Brain microvascular endothelial cell (primary cell): ENCODE measurements around the gene PON1.

Experiments used
- DNase-seq: peaks from one replicate; pipeline ENCODE4 v3.0.0-alpha.2; 2020
- H3K27ac ChIP-seq: fragments of 250-450 bp; sonication (Bioruptor Pico); 2 replicates; pipeline ENCODE4 v1.5.1; 2020; ENCODE audit warnings: mild to moderate bottlenecking, moderate library complexity
- H3K27me3 ChIP-seq: fragments of 250-450 bp; sonication (Bioruptor Pico); replicated peaks from 2 replicates; pipeline ENCODE4 v1.5.1; 2020; ENCODE audit warnings: mild to moderate bottlenecking
- H3K36me3 ChIP-seq: fragments of 250-450 bp; sonication (Bioruptor Pico); replicated peaks from 2 replicates; pipeline ENCODE4 v1.5.1; 2020; ENCODE audit warnings: mild to moderate bottlenecking
- H3K4me3 ChIP-seq: 2 replicates; pipeline ENCODE4 v1.5.1; 2011; ENCODE audit warnings: low read depth, mild to moderate bottlenecking, control low read depth, low read length, moderate library complexity
- CTCF ChIP-seq: IDR thresholded peaks from 2 replicates; pipeline ENCODE4 v1.5.1; 2011; ENCODE audit warnings: low read depth, mild to moderate bottlenecking, moderate library complexity, low read length, control low read depth, inconsistent platforms; ENCODE audit errors: missing control alignments
- in situ Hi-C: cut with HindIII; loops from 2 replicates; pipeline ENCODE4 v1.10.0; 2017; ENCODE audit warnings: low sequenced_read_pairs, low pct_ligation_motif_present

The PON1 gene

GRCh38 chr7:95322396-95322795 is 1.9 kb downstream of the PON1 start:
- Histone ChIP-seq H3K36me3 (no peaks in the 10 kb centered on the region), H3K4me3 (no peak overlapping the region), H3K27me3 (no peaks in the 10 kb centered on the region), H3K27ac (no peak overlapping the region)
- no peak for TF ChIP-seq CTCF
- DNase-seq: peak; percentile 10
- in situ Hi-C loops: no loop called here

- H3K36me3 ChIP-seq: no peaks in the 10 kb centered on the region
- H3K27me3 ChIP-seq: no peaks in the 10 kb centered on the region
- H3K4me3 ChIP-seq: no peak overlapping the region
- H3K27ac ChIP-seq: no peak overlapping the region
- TF ChIP-seq CTCF: no peak
- DNase-seq: no peak
- in situ Hi-C loops: no loop called here
Measured at GRCh38 chr7:95321720-95322119, 2.6 kb downstream of the PON1 start.

- DNase-seq: no peak
- Histone ChIP-seq H3K36me3 (no peaks in the 10 kb centered on the region), H3K27ac (no peak overlapping the region), H3K4me3 (no peak overlapping the region), H3K27me3 (no peaks in the 10 kb centered on the region)
- TF ChIP-seq CTCF: no peak
- in situ Hi-C loops: no loop called here
Measured at GRCh38 chr7:95320651-95321050, 3.7 kb downstream of the PON1 start.

GRCh38 chr7:95319570-95319969 is 4.8 kb downstream of the PON1 start:
- no peak for DNase-seq
- H3K27ac ChIP-seq: no peak overlapping the region
- H3K36me3 ChIP-seq: no peaks in the 10 kb centered on the region
- H3K27me3 ChIP-seq: no peaks in the 10 kb centered on the region
- no peak overlapping the region for H3K4me3 ChIP-seq
- TF ChIP-seq CTCF: no peak
- in situ Hi-C loops: no loop called here

- no peak overlapping the region for H3K27ac ChIP-seq
- TF ChIP-seq CTCF: no peak
- no peaks in the 10 kb centered on the region for H3K27me3 ChIP-seq
- H3K36me3 ChIP-seq: no peaks in the 10 kb centered on the region
- H3K4me3 ChIP-seq: no peak overlapping the region
- in situ Hi-C loops: no loop called here
- no peak for DNase-seq
Measured at GRCh38 chr7:95318501-95319100, 5.7 kb downstream of the PON1 start.

GRCh38 chr7:95317966-95318365 is 6.4 kb downstream of the PON1 start:
- TF ChIP-seq CTCF: no peak
- no peak overlapping the region for H3K4me3 ChIP-seq
- DNase-seq: no peak
- H3K36me3 ChIP-seq: no peaks in the 10 kb centered on the region
- H3K27me3 ChIP-seq: no peaks in the 10 kb centered on the region
- H3K27ac ChIP-seq: no peak overlapping the region
- in situ Hi-C loops: no loop called here
